Karpas-422 (cell line): ENCODE data around the gene IQGAP3. TPM values are rescaled to one million over a fixed set of nuclear protein-coding genes. Genes with fewer than 3 reads are reported as not detected.

Experiments
- DNase-seq: peaks from one replicate; pipeline ENCODE4 v3.0.0-alpha.2; 2015
- H2AFZ ChIP-seq: fragments of 200-600 bp; sonication (generic); 2 replicates; pipeline ENCODE4 v1.6.1; 2014; ENCODE audit warnings: antibody characterized with exemption, low read length, mixed read lengths
- H3K27ac ChIP-seq: fragments of 200-600 bp; sonication (generic); 2 replicates; pipeline ENCODE4 v1.5.1; 2014; ENCODE audit warnings: mild to moderate bottlenecking, low read length, moderate library complexity
- H3K27me3 ChIP-seq: fragments of 200-600 bp; sonication (generic); 2 replicates; pipeline ENCODE4 v1.6.1; 2014; ENCODE audit warnings: low read length, mixed read lengths
- H3K36me3 ChIP-seq: fragments of 200-600 bp; sonication (generic); 2 replicates; pipeline ENCODE4 v1.6.1; 2014; ENCODE audit warnings: low read length, mixed read lengths; ENCODE audit not compliant: insufficient read depth
- H3K4me1 ChIP-seq: fragments of 200-600 bp; sonication (generic); 2 replicates; pipeline ENCODE4 v1.6.1; 2014; ENCODE audit warnings: mild to moderate bottlenecking, low read length, mixed read lengths
- H3K4me2 ChIP-seq: fragments of 200-600 bp; sonication (generic); 2 replicates; pipeline ENCODE4 v1.6.1; 2014; ENCODE audit warnings: low read length, low read depth, mild to moderate bottlenecking; ENCODE audit not compliant: poor library complexity, severe bottlenecking
- H3K4me3 ChIP-seq: fragments of 200-600 bp; sonication (generic); 2 replicates; pipeline ENCODE4 v1.5.1; 2014; ENCODE audit warnings: mild to moderate bottlenecking, antibody characterized with exemption, low read length, mixed read lengths
- H3K79me2 ChIP-seq: fragments of 200-600 bp; sonication (generic); 2 replicates; pipeline ENCODE4 v1.6.1; 2014; ENCODE audit warnings: mild to moderate bottlenecking, low read length, mixed read lengths
- H3K9ac ChIP-seq: fragments of 200-600 bp; sonication (generic); 2 replicates; pipeline ENCODE4 v1.6.0; 2014; ENCODE audit warnings: low read length
- H3K9me2 ChIP-seq: fragments of 200-600 bp; sonication (generic), shearing (Covaris generic); replicated peaks from 2 replicates; pipeline ENCODE4 v1.6.0; 2014; ENCODE audit warnings: mild to moderate bottlenecking, low read length, moderate library complexity; ENCODE audit not compliant: insufficient read depth
- H3K9me3 ChIP-seq: fragments of 300-700, 200-600 bp; sonication (generic); 2 replicates; pipeline ENCODE4 v1.6.1; 2014; ENCODE audit warnings: low read length, mixed read lengths
- H4K20me1 ChIP-seq: fragments of 200-600 bp; sonication (generic); 2 replicates; pipeline ENCODE4 v1.6.1; 2014; ENCODE audit warnings: mild to moderate bottlenecking, antibody characterized with exemption, low read length, low read depth; ENCODE audit not compliant: insufficient read depth
- total RNA-seq: library from RNA; depleted of rRNA; stranded (reverse); fragments of >200 nt; shearing (Covaris generic); gene quantifications from 2 replicates; pipeline ENCODE4 v1.2.3, GENCODE V29; 2014; ENCODE audit warnings: low replicate concordance

The IQGAP3 gene
- total RNA-seq, 1 experiment from 2014 or later: 0.75 TPM

DNA sequence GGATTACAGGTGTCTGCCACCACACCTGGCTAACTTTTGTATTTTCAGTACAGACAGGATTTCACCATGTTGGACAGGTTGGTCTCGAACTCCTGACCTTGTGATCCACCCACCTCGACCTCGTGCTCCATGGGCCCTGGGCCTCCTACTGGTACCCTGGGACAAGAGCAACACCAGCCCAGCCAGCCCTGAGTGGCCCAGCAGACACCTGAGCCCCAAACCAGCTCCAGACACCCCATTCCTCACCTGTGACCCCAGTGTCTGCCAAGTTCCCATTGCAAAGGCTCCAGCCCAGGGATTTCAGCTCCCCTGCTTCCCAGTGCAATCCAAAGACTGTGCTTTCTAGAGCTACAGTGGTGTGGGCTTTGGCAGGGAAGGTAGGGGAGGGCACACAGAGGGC is 86.4 kb downstream of the IQGAP3 start:
- H3K27ac ChIP-seq: peak overlapping the region; percentile 99

DNA sequence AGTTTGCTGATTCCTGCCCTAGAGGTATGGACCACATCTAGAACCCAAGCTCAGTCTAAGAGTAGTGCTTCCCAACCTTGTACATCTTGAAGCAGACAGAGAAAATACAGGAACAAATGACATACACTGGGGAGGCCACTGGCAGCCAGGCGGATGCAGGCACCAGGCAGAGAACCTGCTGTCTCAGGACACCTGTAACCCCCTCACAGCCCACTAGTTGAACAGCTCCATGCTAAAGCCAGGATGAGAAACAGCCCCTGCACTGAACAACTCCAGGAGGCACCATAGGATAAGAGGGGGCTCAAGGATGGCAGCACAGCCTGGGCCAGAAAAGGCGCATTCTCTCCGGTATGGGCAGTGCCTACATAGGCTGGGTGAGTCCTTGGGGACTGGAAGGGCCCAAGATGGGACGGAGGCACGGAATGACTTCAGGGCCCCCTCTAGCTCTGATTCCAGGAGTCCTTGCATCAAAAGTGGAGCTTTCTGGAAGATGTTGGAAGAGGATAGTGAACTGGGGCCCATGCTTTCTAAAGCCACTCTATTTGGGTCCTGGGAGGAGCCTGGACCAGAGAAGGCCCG is 87.8 kb downstream of the IQGAP3 start:
- Histone ChIP-seq H3K4me3 (no peak overlapping the region), H3K79me2 (peaks cover 72% of the 10 kb centered on the region), H3K27me3 (no peaks in the 10 kb centered on the region), H3K9ac (peak overlapping the region; percentile 33; the same call in 1 of the 2 replicates), H3K4me2 (peak overlapping the region; percentile 2), H4K20me1 (peaks cover 19% of the 10 kb centered on the region; the same call in 1 of the 2 replicates), H2AFZ (no peak overlapping the region), H3K36me3 (peaks cover 9% of the 10 kb centered on the region), H3K4me1 (peaks cover 92% of the 10 kb centered on the region), H3K9me3 (no peaks in the 10 kb centered on the region), H3K9me2 (no peaks in the 10 kb centered on the region), H3K27ac (peak overlapping the region; percentile 90)
- no peak for DNase-seq

More for the DNA sequence above, 86.4 kb downstream of the IQGAP3 start:
- H2AFZ ChIP-seq: no peak overlapping the region
- H3K79me2 ChIP-seq: peaks cover 75% of the 10 kb centered on the region
- no peaks in the 10 kb centered on the region for H3K9me3 ChIP-seq
- no peak overlapping the region for H3K4me2 ChIP-seq
- H3K36me3 ChIP-seq: no peaks in the 10 kb centered on the region
- peaks cover 19% of the 10 kb centered on the region; the same call in 1 of the 2 replicates for H4K20me1 ChIP-seq
- peak; percentile 38 for DNase-seq
- H3K4me1 ChIP-seq: peaks cover 94% of the 10 kb centered on the region
- no peaks in the 10 kb centered on the region for H3K9me2 ChIP-seq
- H3K27me3 ChIP-seq: no peaks in the 10 kb centered on the region
- no peak overlapping the region for H3K4me3 ChIP-seq
- H3K9ac ChIP-seq: no peak overlapping the region

DNA sequence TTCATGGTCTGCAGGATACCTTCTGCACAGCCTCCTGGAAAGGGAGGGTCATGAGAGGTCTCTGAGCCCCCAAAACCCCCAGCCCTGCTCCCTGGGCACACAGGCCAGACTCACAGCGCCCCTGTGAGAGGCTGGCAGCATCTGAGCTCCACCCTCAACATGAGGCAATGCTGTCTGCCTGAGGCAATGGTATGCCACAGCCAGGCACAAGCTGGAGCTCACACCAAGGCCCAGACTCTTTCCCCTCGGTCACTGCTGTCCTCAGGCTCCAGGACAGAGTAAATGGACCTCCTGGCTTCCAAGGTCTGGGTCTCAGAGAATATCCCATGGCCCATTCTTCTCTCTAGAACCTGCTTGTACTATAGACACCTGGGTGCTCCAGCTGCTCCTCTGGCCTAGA is 89.0 kb downstream of the IQGAP3 start:
- H3K36me3 ChIP-seq: peaks cover 19% of the 10 kb centered on the region

DNA sequence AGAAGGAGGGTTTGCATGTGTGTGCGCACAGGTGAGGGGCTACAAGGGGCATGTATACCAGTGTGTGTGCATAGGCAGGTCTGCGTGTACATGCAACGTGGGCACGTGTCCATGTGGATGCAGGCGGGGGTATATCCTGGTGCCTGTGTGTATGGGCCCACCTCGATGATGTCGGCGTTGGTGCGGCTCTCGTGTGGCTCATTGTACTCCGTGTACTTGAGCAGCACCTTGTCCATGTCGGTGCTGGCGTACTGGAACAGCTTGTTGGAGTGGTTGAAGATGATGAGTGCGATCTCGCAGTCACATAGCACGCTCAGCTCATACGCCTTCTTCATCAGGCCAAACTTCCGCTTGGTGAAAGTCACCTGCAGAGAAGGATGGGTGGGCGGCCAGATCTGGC is 90.1 kb downstream of the IQGAP3 start:
- no peaks in the 10 kb centered on the region for H3K27me3 ChIP-seq
- H3K79me2 ChIP-seq: peaks cover 55% of the 10 kb centered on the region
- peaks cover 28% of the 10 kb centered on the region for H3K36me3 ChIP-seq
- peak overlapping the region; percentile 90 for H3K27ac ChIP-seq
- no peaks in the 10 kb centered on the region for H3K9me3 ChIP-seq
- H4K20me1 ChIP-seq: peaks cover 12% of the 10 kb centered on the region; the same call in 1 of the 2 replicates
- no peaks in the 10 kb centered on the region for H3K9me2 ChIP-seq
- peak overlapping the region; percentile 41; the same call in 1 of the 2 replicates for H3K4me3 ChIP-seq
- peaks cover 69% of the 10 kb centered on the region for H3K4me1 ChIP-seq
- H2AFZ ChIP-seq: no peak overlapping the region
- H3K9ac ChIP-seq: peak overlapping the region; percentile 63
- H3K4me2 ChIP-seq: peak overlapping the region; percentile 57
- no peak for DNase-seq

More for the DNA sequence above, 89.0 kb downstream of the IQGAP3 start:
- Histone ChIP-seq H3K4me2 (peak overlapping the region; percentile 57), H3K9me2 (no peaks in the 10 kb centered on the region), H3K4me3 (no peak overlapping the region), H2AFZ (no peak overlapping the region), H3K27ac (peak overlapping the region; percentile 90), H3K4me1 (peaks cover 80% of the 10 kb centered on the region), H4K20me1 (peaks cover 15% of the 10 kb centered on the region; the same call in 1 of the 2 replicates), H3K9me3 (no peaks in the 10 kb centered on the region), H3K79me2 (peaks cover 67% of the 10 kb centered on the region), H3K27me3 (no peaks in the 10 kb centered on the region), H3K9ac (peak overlapping the region; percentile 33; the same call in 1 of the 2 replicates)
- DNase-seq: no peak

DNA sequence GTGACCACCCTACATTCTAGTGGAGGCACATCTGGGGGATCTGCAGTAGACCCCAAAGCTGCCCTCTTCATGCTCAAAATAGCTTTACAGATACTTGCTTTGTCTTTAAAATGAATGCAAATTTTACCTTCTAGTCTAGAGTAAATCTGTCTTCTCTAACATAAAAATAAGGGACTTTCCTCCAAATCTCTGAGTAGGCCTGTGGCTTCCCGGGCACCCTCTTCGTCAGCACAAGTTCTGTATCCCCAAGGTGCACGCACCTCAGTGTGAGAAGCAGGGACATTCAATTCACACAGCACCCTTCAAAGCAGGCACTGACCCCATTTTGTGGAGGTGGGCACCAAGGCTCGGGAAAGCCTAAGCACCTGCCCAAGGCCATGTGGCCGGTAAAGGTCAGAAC is 90.8 kb downstream of the IQGAP3 start:
- H3K9me2 ChIP-seq: no peaks in the 10 kb centered on the region
- H3K9me3 ChIP-seq: no peaks in the 10 kb centered on the region
- H3K4me2 ChIP-seq: peak overlapping the region; percentile 57
- H4K20me1 ChIP-seq: peaks cover 9% of the 10 kb centered on the region; the same call in 1 of the 2 replicates
- H3K4me3 ChIP-seq: peak overlapping the region; percentile 41
- H3K27ac ChIP-seq: peak overlapping the region; percentile 90
- H3K9ac ChIP-seq: peak overlapping the region; percentile 63
- DNase-seq: peak; percentile 59
- peaks cover 28% of the 10 kb centered on the region for H3K36me3 ChIP-seq
- no peak overlapping the region for H2AFZ ChIP-seq
- no peaks in the 10 kb centered on the region for H3K27me3 ChIP-seq
- peaks cover 48% of the 10 kb centered on the region for H3K79me2 ChIP-seq
- H3K4me1 ChIP-seq: peaks cover 62% of the 10 kb centered on the region

DNA sequence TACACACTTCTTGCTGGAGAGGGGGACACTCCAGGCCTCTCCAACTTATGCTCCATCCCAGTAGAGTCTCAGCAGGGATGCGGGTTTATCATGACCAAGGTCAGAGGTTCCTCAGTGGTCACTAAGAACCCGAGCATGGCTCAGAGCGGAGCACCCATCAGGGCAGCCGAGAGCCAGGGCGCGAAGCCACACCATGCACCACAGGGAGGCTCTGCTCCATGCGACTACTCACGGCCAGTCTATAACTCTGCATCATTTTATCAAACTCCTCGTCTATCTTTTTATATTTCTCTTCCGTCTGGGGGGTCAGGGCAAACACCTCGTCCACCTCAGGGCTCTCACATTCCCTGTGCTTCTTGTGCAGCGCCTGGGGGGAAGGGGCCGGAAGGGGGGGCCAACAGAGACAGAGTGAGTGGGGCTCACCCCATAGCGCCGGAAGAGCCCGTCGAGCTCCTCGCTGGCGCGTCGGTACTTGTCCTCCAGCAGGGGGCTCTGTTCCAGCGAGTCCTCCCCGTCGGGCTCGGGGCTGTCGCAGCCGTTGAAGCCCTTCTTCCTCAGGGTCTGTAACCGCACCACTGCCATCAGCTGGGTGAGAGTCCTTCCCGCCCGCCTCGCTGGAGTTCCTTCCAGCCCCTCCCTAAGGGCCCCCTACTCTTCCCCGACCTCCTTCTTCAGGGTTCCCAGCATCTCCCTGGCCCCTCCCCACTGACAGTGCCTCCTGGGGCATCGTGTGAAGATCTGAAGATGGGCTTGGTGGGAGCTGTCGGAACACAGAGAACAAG is 91.8 kb downstream of the IQGAP3 start:
- peaks cover 4% of the 10 kb centered on the region; the same call in 1 of the 2 replicates for H4K20me1 ChIP-seq
- H3K36me3 ChIP-seq: peaks cover 34% of the 10 kb centered on the region
- H2AFZ ChIP-seq: no peak overlapping the region
- peak overlapping the region; percentile 90 for H3K27ac ChIP-seq
- peak overlapping the region; percentile 57 for H3K4me2 ChIP-seq
- H3K79me2 ChIP-seq: peaks cover 39% of the 10 kb centered on the region
- DNase-seq: peak; percentile 93
- H3K9me2 ChIP-seq: no peaks in the 10 kb centered on the region
- H3K4me3 ChIP-seq: peak overlapping the region; percentile 41; the same call in 1 of the 2 replicates
- no peaks in the 10 kb centered on the region for H3K9me3 ChIP-seq
- no peaks in the 10 kb centered on the region for H3K27me3 ChIP-seq
- H3K4me1 ChIP-seq: peaks cover 56% of the 10 kb centered on the region
- H3K9ac ChIP-seq: peak overlapping the region; percentile 63

DNA sequence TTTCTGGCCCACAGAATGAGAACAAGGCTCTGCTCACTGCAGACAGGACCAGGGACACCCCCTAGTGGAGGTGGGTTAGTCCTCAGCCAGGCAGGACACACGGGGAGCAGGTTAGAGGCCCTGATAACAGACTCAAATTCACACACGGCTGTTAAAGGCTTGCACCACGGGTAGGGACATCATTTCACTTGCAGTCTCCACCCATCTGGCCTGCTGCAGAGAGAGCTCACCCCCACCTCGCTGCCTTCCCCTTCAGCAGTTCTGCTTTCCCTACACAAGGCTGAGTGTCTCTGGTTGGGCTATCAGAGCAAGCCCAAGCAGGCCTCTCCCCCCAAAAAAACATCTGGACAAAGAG is 92.4 kb downstream of the IQGAP3 start:
- H2AFZ ChIP-seq: no peak overlapping the region
- no peak overlapping the region for H3K4me2 ChIP-seq
- H3K27me3 ChIP-seq: no peaks in the 10 kb centered on the region
- peak; percentile 64 for DNase-seq
- peaks cover 34% of the 10 kb centered on the region for H3K79me2 ChIP-seq
- peaks cover 34% of the 10 kb centered on the region for H3K36me3 ChIP-seq
- H3K4me3 ChIP-seq: no peak overlapping the region
- no peaks in the 10 kb centered on the region for H3K9me2 ChIP-seq
- H3K9me3 ChIP-seq: no peaks in the 10 kb centered on the region
- H4K20me1 ChIP-seq: peaks cover 4% of the 10 kb centered on the region; the same call in 1 of the 2 replicates
- H3K27ac ChIP-seq: peak overlapping the region; percentile 90
- H3K9ac ChIP-seq: peak overlapping the region; percentile 44
- peaks cover 53% of the 10 kb centered on the region for H3K4me1 ChIP-seq
